Bronchial epithelial cell (primary cell): ENCODE measurements around the gene TNFRSF12A. TPM values are rescaled to one million over a fixed set of nuclear protein-coding genes. Genes with fewer than 3 reads are reported as not detected.

ENCODE experiments used
- DNase-seq: peaks from one replicate; pipeline ENCODE4 v3.0.0-alpha.2; 2010; ENCODE audit warnings: low read depth
- FAIRE-seq: peaks from 2 replicates; lab custom pipeline; 2011; peaks lifted over from hg19 to GRCh38; lab: Jason Lieb, UNC
- H3K27me3 ChIP-seq: 2 replicates; pipeline ENCODE4 v1.5.1; 2011; ENCODE audit warnings: low read length; ENCODE audit not compliant: control insufficient read depth, insufficient read depth
- H3K36me3 ChIP-seq: 2 replicates; pipeline ENCODE4 v1.5.1; 2011; ENCODE audit warnings: low read length; ENCODE audit not compliant: control insufficient read depth, insufficient read depth
- H3K4me3 ChIP-seq: 2 replicates; pipeline ENCODE4 v1.5.1; 2011; ENCODE audit warnings: mild to moderate bottlenecking, low read depth, low read length, control low read depth
- total RNA-seq: library from RNA; depleted of rRNA; stranded (reverse); fragments of >200 nt; gene quantifications from 2 replicates; pipeline ENCODE4 v1.2.1, GENCODE V29; 2014
- TF ChIP-seq, protein P1 (sequence below): IDR thresholded peaks from 2 replicates; pipeline ENCODE4 v1.5.1; 2011; ENCODE audit warnings: mild to moderate bottlenecking, moderate library complexity, low read length, control low read depth, inconsistent platforms; ENCODE audit not compliant: insufficient read depth, severe bottlenecking

The TNFRSF12A gene
- total RNA-seq, 1 donor from 2014 or later, result 686 TPM

- Histone ChIP-seq H3K36me3 (no peaks in the 10 kb centered on the region), H3K4me3 (no peak overlapping the region), H3K27me3 (no peaks in the 10 kb centered on the region)
- TF ChIP-seq, protein P1, sequence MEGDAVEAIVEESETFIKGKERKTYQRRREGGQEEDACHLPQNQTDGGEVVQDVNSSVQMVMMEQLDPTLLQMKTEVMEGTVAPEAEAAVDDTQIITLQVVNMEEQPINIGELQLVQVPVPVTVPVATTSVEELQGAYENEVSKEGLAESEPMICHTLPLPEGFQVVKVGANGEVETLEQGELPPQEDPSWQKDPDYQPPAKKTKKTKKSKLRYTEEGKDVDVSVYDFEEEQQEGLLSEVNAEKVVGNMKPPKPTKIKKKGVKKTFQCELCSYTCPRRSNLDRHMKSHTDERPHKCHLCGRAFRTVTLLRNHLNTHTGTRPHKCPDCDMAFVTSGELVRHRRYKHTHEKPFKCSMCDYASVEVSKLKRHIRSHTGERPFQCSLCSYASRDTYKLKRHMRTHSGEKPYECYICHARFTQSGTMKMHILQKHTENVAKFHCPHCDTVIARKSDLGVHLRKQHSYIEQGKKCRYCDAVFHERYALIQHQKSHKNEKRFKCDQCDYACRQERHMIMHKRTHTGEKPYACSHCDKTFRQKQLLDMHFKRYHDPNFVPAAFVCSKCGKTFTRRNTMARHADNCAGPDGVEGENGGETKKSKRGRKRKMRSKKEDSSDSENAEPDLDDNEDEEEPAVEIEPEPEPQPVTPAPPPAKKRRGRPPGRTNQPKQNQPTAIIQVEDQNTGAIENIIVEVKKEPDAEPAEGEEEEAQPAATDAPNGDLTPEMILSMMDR, result no peak
- DNase-seq (no peak), FAIRE-seq (no peak)
Observed at GRCh38 chr16:2996298-2996697, 23.9 kb upstream of the TNFRSF12A start.

DNA sequence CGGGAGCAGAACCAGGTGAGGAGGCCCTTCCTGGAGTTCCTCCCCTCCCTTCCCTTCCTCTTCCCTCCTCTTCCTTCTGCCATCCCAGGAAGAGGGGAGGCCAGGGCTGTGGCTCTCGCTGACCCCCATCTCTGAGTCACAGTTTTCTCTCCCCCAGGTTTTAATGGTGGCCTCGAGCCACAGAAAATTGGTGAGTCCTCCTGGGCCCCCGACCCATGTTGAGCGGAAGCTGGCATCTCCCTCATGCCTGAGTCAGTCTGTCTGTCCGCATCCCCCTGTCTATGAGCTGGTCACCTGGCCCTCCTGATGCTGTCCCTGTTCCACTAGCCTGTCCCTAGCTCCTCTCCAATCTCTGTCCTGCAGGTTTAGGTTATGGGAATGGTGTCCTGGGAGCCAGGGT is 20.2 kb upstream of the TNFRSF12A start:
- TF ChIP-seq, protein P1, result no peak
- no peaks in the 10 kb centered on the region for H3K27me3 ChIP-seq
- H3K4me3 ChIP-seq, result no peak overlapping the region
- no peak for FAIRE-seq
- no peak for DNase-seq
- H3K36me3 ChIP-seq, result no peaks in the 10 kb centered on the region

- Histone ChIP-seq H3K27me3 (no peaks in the 10 kb centered on the region), H3K36me3 (no peaks in the 10 kb centered on the region), H3K4me3 (no peak overlapping the region)
- TF ChIP-seq, protein P1, result no peak
- FAIRE-seq, result no peak
- no peak for DNase-seq
Observed at GRCh38 chr16:3000540-3000939, 19.6 kb upstream of the TNFRSF12A start.

- TF ChIP-seq, protein P1, result no peak
- no peak overlapping the region for H3K4me3 ChIP-seq
- peaks cover 2% of the 10 kb centered on the region for H3K36me3 ChIP-seq
- no peaks in the 10 kb centered on the region for H3K27me3 ChIP-seq
- no peak for FAIRE-seq
- no peak for DNase-seq
Observed at GRCh38 chr16:3001316-3001715, 18.9 kb upstream of the TNFRSF12A start.

DNA sequence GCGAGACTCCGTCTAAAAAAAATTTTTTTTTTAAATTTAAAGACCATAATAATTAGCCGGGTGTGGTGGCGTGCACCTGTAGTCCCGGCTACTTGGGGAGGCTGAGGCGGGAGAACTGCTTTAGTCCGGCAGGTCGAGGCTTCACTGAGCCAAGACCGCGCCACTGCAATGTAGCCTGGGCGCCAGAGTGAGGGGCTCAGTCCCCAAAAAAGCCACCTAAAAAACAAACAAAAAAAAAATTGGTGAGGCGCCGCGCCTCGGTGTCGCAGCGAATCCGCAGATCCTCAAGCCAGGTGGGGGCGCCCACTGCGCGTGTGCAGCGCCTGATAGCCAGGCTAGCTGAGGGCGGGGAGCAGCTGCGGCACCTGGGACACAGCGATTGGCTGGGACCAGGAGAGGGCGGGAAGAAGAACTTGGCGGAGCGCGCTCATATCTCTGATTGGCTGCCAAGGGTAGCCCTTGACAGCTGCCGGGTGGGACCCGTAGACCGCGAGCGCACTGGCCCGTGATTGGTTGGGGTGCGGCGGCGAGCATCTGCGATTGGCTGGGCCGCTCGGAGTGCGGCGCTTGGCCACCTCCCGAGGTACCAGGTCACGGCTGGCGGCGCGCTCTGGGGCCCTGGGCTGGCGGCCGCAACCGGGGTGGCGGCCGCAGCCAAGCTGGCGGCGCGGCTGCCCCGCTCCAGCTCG is 16.4 kb upstream of the TNFRSF12A start:
- Histone ChIP-seq H3K36me3 (peaks cover 2% of the 10 kb centered on the region), H3K4me3 (peak overlapping the region; percentile 47), H3K27me3 (no peaks in the 10 kb centered on the region)
- DNase-seq, result peak; percentile 97
- FAIRE-seq, result no peak
- TF ChIP-seq, protein P1, result peak; percentile 68

- DNase-seq (no peak), FAIRE-seq (no peak)
- H3K4me3 ChIP-seq, result peak overlapping the region; percentile 47
- H3K36me3 ChIP-seq, result peaks cover 2% of the 10 kb centered on the region
- H3K27me3 ChIP-seq, result no peaks in the 10 kb centered on the region
- TF ChIP-seq, protein P1, result no peak
Observed at GRCh38 chr16:3004319-3004718, 15.8 kb upstream of the TNFRSF12A start.
